ENCODE measurements around the gene IL31.

DNA sequence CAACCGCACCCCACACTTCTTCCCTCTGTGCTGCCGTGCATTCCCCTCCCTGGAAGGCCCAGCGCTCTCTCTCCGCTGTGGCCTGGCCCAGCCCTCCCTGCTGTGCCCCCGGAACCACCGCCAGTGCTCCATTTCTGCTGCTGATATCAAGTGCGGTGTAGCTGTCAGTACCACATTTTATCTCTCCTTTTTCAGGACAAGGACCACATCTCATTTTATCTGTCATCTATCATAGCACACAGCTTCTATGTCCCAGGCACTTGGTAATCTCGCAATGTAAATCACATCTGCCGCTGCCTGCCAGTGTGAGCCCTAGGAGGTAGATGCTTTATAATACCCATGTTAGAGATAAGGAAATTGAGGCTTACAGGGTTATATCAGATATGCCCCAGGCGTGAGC is 18.3 kb downstream of the IL31 start:
- no peak for TF ChIP-seq CTCF (IDR thresholded peaks at IDR 0.05)
- TF ChIP-seq POLR2A (IDR thresholded peaks at IDR 0.05), result no peak
- TF ChIP-seq EP300 (IDR thresholded peaks at IDR 0.05), result no peak

All from stomach (tissue), 4 donors.